Heart left ventricle (tissue), 13 donors: Measurements from ENCODE around the gene GRM5.

Experiments used
- CTCF ChIP-seq, 12 donors: fragments of 200-600 bp; sonication (generic) in 4 of 12; IDR thresholded peaks; one replicate each; pipeline versions ENCODE4 v1.5.0 to v1.8.0; 2018 to 2022; ENCODE audit warnings: antibody characterized with exemption in 12 of 12, mild to moderate bottlenecking in 5 of 12
- POLR2A ChIP-seq, 2 donors: fragments of 450-650 bp; IDR thresholded peaks; one replicate each; pipeline ENCODE4 v1.6.1; 2017; ENCODE audit warnings: antibody characterized with exemption in 2 of 2, mild to moderate bottlenecking in 2 of 2, moderate library complexity in 2 of 2
- donor health status: ischemic (EF 13 %, LVEDD 7.1; RV severe dilation, severe dysfunction).
- donor health status: DM: no; HTN: yes; CAD: no.
- donor health status: DM: no; HTN: no; CAD: no.
- donor health status: ischemic (EF 25% LVEDD 6.9; RV normal size, moderate dysfunction).
- donor health status: ischemic (EF 25% LVEDD 5.7; RV mildly dilated, moderate dysfunction).
- donor health status: ischemic (EF 35%, LVEDD 5.7; RV mildly dilated, moderate dysfunction).
- donor health status: nonischemic (EF 11% LVEDD 7.7; RV severe dilation, severe dysfunction).
- donor health status: DM: yes; HTN: yes; CAD: no.
- donor health status: PGD.
- donor health status: ischemic (EF 29% LVEDD 5.4; RV normal size, mild dysfunction).
- donor health status: nonischemic (EF 23%, LVEDD 6.1; RV moderate dilation, normal function).

GRCh38 chr11:88537613-88538012 lies 528.2 kb downstream of the GRM5 start:
- no peak for TF ChIP-seq CTCF (IDR thresholded peaks at IDR 0.05)
- TF ChIP-seq POLR2A (IDR thresholded peaks at IDR 0.05) = no peak
